SK-N-SH treated with all-trans-retinoic acid at 6 μM for 48 hours (cell line): ENCODE data around the gene CTRB2.

ENCODE experiments used
- CSRNP3 ChIP-seq: fragments of 250-450 bp; sonication (Bioruptor Pico); IDR thresholded peaks from 2 replicates; pipeline ENCODE4 v1.5.1; 2021; ENCODE audit warnings: mild to moderate bottlenecking, moderate library complexity
- PATZ1 ChIP-seq: fragments of 250-450 bp; sonication (Bioruptor Pico); IDR thresholded peaks from 2 replicates; pipeline ENCODE4 v1.8.0; 2020; ENCODE audit warnings: mild to moderate bottlenecking, moderate library complexity, borderline replicate concordance
- ZC3H10 ChIP-seq: fragments of 250-450 bp; sonication (Bioruptor Pico); IDR thresholded peaks from 2 replicates; pipeline ENCODE4 v1.5.1; 2021; ENCODE audit warnings: mild to moderate bottlenecking, moderate library complexity

- TF ChIP-seq ZC3H10 (CRISPR knock-in tag) (no peak), PATZ1 (CRISPR knock-in tag) (no peak), CSRNP3 (CRISPR knock-in tag) (no peak)
Observed at GRCh38 chr16:75236232-75236631, 29.3 kb upstream of the CTRB2 start.
